A673 (cell line): Measurements from ENCODE around the gene ERICH3. TPM values are rescaled to one million over a fixed set of nuclear protein-coding genes. Genes with fewer than 3 reads are reported as not detected.

Source experiments
- BruUV-seq: library from RNA; stranded (reverse); fragments of 400-500 nt; replicated peaks from 2 replicates; lab custom pipeline; 2021; lab: Mats Ljungman, UMichigan
- CTCF ChIA-PET: fragments of 300-600 bp; sonication (Branson Sonifier 250); formaldehyde crosslinking; loops from one replicate; lab custom pipeline; 2022; ENCODE audit warnings: antibody characterized with exemption; lab: Charles Lee
- POLR2A ChIA-PET: fragments of 300-600 bp; sonication (Branson Sonifier 250); formaldehyde crosslinking; loops from one replicate; lab custom pipeline; 2022; ENCODE audit warnings: antibody characterized with exemption; ENCODE audit not compliant: low non-redundant PET; lab: Charles Lee
- DNase-seq: peaks from one replicate; pipeline ENCODE4 v3.0.0-alpha.2; 2015; ENCODE audit warnings: low spot score
- H3K27ac ChIP-seq: fragments of 200-600 bp; sonication (generic); 2 replicates; pipeline ENCODE4 v1.5.1; 2016; ENCODE audit warnings: mixed run types, low read depth, mild to moderate bottlenecking, mixed read lengths, antibody characterized with exemption, low read length; ENCODE audit not compliant: poor library complexity, severe bottlenecking
- H3K27me3 ChIP-seq: fragments of 200-600 bp; sonication (generic); replicated peaks from 2 replicates; pipeline ENCODE4 v1.6.1; 2017; ENCODE audit warnings: mixed run types, low read depth, mild to moderate bottlenecking, mixed read lengths, antibody characterized with exemption, low read length; ENCODE audit not compliant: insufficient read depth, poor library complexity
- H3K36me3 ChIP-seq: fragments of 200-600 bp; sonication (generic); 2 replicates; pipeline ENCODE4 v1.6.1; 2016; ENCODE audit warnings: mixed run types, mild to moderate bottlenecking, mixed read lengths, antibody characterized with exemption, low read length; ENCODE audit not compliant: insufficient read depth, poor library complexity, severe bottlenecking
- H3K4me1 ChIP-seq: fragments of 200-600 bp; sonication (generic); 2 replicates; pipeline ENCODE4 v1.6.1; 2017; ENCODE audit warnings: mixed run types, mild to moderate bottlenecking, mixed read lengths, antibody characterized with exemption, low read length; ENCODE audit not compliant: insufficient read depth, poor library complexity, severe bottlenecking
- H3K4me3 ChIP-seq: fragments of 200-600 bp; sonication (generic); 2 replicates; pipeline ENCODE4 v1.5.1; 2016; ENCODE audit warnings: low read depth, mixed run types, mild to moderate bottlenecking, mixed read lengths, low read length; ENCODE audit not compliant: poor library complexity, severe bottlenecking
- H3K9me3 ChIP-seq: fragments of 200-600 bp; sonication (generic); 2 replicates; pipeline ENCODE4 v1.6.1; 2016; ENCODE audit warnings: mixed run types, low read depth, mild to moderate bottlenecking, mixed read lengths, antibody characterized with exemption, low read length; ENCODE audit not compliant: poor library complexity, severe bottlenecking
- CTCF ChIP-seq: fragments of 300-800, 200-600 bp; sonication (generic); conservative IDR thresholded peaks from 2 replicates; pipeline ENCODE4 v1.5.1; 2017; ENCODE audit warnings: low read depth, mild to moderate bottlenecking, antibody characterized with exemption, low read length, moderate library complexity, mixed read lengths
- EZH2 ChIP-seq: fragments of 200-600 bp; sonication (generic); IDR thresholded peaks from 2 replicates; pipeline ENCODE4 v1.6.1; 2017; ENCODE audit warnings: borderline replicate concordance, low read depth, mild to moderate bottlenecking, mixed read lengths, antibody characterized with exemption, low read length; ENCODE audit not compliant: poor library complexity, severe bottlenecking
- intact Hi-C: fragments of 100-400 bp; cut with micrococcal nuclease; formaldehyde crosslinking; loops from one replicate; pipeline ENCODE4 v1.10.0; 2022; ENCODE audit not compliant: unreplicated experiment
- total RNA-seq: library from RNA; stranded (reverse); gene quantifications from 2 replicates; pipeline ENCODE4 v1.2.3, GENCODE V29; 2021

The ERICH3 gene
- total RNA-seq, 1 experiment from 2014 or later = not detected

- POLR2A ChIA-PET = no interaction called here
- no peak for TF ChIP-seq EZH2
- no peak for TF ChIP-seq CTCF
- H3K27me3 ChIP-seq = peaks cover 48% of the 10 kb centered on the region
- BruUV-seq = no TSS peak
- H3K4me1 ChIP-seq = no peaks in the 10 kb centered on the region
- no peaks in the 10 kb centered on the region for H3K9me3 ChIP-seq
- H3K4me3 ChIP-seq = no peak overlapping the region
- CTCF ChIA-PET = no interaction called here
- intact Hi-C loops = no loop called here
- no peak overlapping the region for H3K27ac ChIP-seq
- DNase-seq = no peak
- H3K36me3 ChIP-seq = no peaks in the 10 kb centered on the region
Measured at GRCh38 chr1:74579425-74579824, 94.2 kb downstream of the ERICH3 start.

GRCh38 chr1:74578101-74578500 lies 95.5 kb downstream of the ERICH3 start:
- intact Hi-C loops = no loop called here
- no peak for DNase-seq
- Histone ChIP-seq H3K27ac (no peak overlapping the region), H3K36me3 (no peaks in the 10 kb centered on the region), H3K27me3 (peaks cover 49% of the 10 kb centered on the region), H3K4me3 (no peak overlapping the region), H3K9me3 (no peaks in the 10 kb centered on the region), H3K4me1 (no peaks in the 10 kb centered on the region)
- BruUV-seq = no TSS peak
- POLR2A ChIA-PET = no interaction called here
- CTCF ChIA-PET = no interaction called here
- no peak for TF ChIP-seq CTCF
- TF ChIP-seq EZH2 = no peak

GRCh38 chr1:74571891-74572290 lies 101.7 kb downstream of the ERICH3 start:
- Histone ChIP-seq H3K9me3 (no peaks in the 10 kb centered on the region), H3K4me3 (no peak overlapping the region), H3K27ac (no peak overlapping the region), H3K4me1 (no peaks in the 10 kb centered on the region), H3K27me3 (peaks cover 44% of the 10 kb centered on the region), H3K36me3 (no peaks in the 10 kb centered on the region)
- ChIA-PET POLR2A (no interaction called here), CTCF (no interaction called here)
- intact Hi-C loops = no loop called here
- no TSS peak for BruUV-seq
- no peak for TF ChIP-seq EZH2
- no peak for TF ChIP-seq CTCF
- no peak for DNase-seq
